CD14-positive monocyte (primary cell): ENCODE measurements around the gene RASSF7. TPM values are rescaled to one million over a fixed set of nuclear protein-coding genes. Genes with fewer than 3 reads are reported as not detected.

Source experiments
- DNase-seq, 3 donors: peaks; one replicate each; pipeline ENCODE4 v3.0.0-alpha.2; 2011 to 2022
- H2AFZ ChIP-seq: 2 replicates; pipeline ENCODE4 v1.6.0; 2012; ENCODE audit warnings: mild to moderate bottlenecking, low read depth, low read length, inconsistent platforms; ENCODE audit not compliant: insufficient read depth, poor library complexity, severe bottlenecking
- H3K27ac ChIP-seq, 2 donors: 1 replicate in 1 of 2; 2 replicates in 1 of 2; pipeline ENCODE4 v1.5.1; 2012 to 2013; ENCODE audit warnings: low read length in 2 of 2, control low read depth in 1 of 2, inconsistent platforms in 1 of 2, low read depth in 1 of 2, mild to moderate bottlenecking in 1 of 2
- H3K27me3 ChIP-seq, 2 donors: one replicate each; pipeline versions ENCODE4 v1.6.0 to v1.6.1; 2011 to 2013; ENCODE audit warnings: low read length in 2 of 2; ENCODE audit not compliant: control insufficient read depth in 2 of 2, insufficient read depth in 2 of 2
- H3K36me3 ChIP-seq, 2 donors: replicated peaks in 1 of 2; 1 replicate in 1 of 2; 2 replicates in 1 of 2; pipeline versions ENCODE4 v1.5.1 to v1.6.1; 2012 to 2013; ENCODE audit warnings: low read length in 2 of 2, control low read depth in 1 of 2, inconsistent platforms in 1 of 2, mild to moderate bottlenecking in 1 of 2; ENCODE audit not compliant: insufficient read depth in 2 of 2, control insufficient read depth in 1 of 2
- H3K4me1 ChIP-seq, 2 donors: 1 replicate in 1 of 2; 2 replicates in 1 of 2; pipeline versions ENCODE4 v1.5.1 to v1.6.1; 2012 to 2013; ENCODE audit warnings: low read length in 2 of 2, control low read depth in 1 of 2, inconsistent platforms in 1 of 2, mild to moderate bottlenecking in 1 of 2, moderate library complexity in 1 of 2; ENCODE audit not compliant: insufficient read depth in 2 of 2, control insufficient read depth in 1 of 2
- H3K4me2 ChIP-seq: replicated peaks from 2 replicates; pipeline ENCODE3; 2012; ENCODE audit warnings: low read length, moderate library complexity, mild to moderate bottlenecking; ENCODE audit not compliant: poor library complexity, severe bottlenecking; ENCODE audit errors: extremely low read depth
- H3K4me3 ChIP-seq, 3 experiments: fragments of 200-600 bp in 1 of 3; sonication (generic) in 1 of 3; replicated peaks in 1 of 3; 1 replicate in 2 of 3; 2 replicates in 1 of 3; pipeline ENCODE4 v1.5.1; 2011 to 2013; ENCODE audit warnings: low read length in 3 of 3, mild to moderate bottlenecking in 3 of 3, control low read depth in 2 of 3, low read depth in 2 of 3, inconsistent platforms in 1 of 3, moderate library complexity in 1 of 3
- H3K79me2 ChIP-seq: 2 replicates; pipeline ENCODE4 v1.6.0; 2012; ENCODE audit warnings: mild to moderate bottlenecking, control low read depth, inconsistent platforms, low read length, moderate library complexity; ENCODE audit not compliant: insufficient read depth
- H3K9ac ChIP-seq: 2 replicates; pipeline ENCODE4 v1.6.0; 2017; ENCODE audit warnings: low read length, mild to moderate bottlenecking; ENCODE audit not compliant: insufficient read depth, poor library complexity, severe bottlenecking
- H3K9me3 ChIP-seq, 2 donors: replicated peaks in 1 of 2; 1 replicate in 1 of 2; 2 replicates in 1 of 2; pipeline versions ENCODE4 v1.5.1 to v1.6.1; 2012 to 2013; ENCODE audit warnings: low read length in 2 of 2, control low read depth in 1 of 2; ENCODE audit not compliant: control insufficient read depth in 1 of 2, insufficient read depth in 1 of 2
- H4K20me1 ChIP-seq: 2 replicates; pipeline ENCODE4 v1.6.0; 2012; ENCODE audit warnings: mild to moderate bottlenecking, low read length, control low read depth, moderate library complexity; ENCODE audit not compliant: insufficient read depth
- H3K27ac Mint-ChIP-seq, 7 donors: one replicate each; pipeline ENCODE4 v1.8.0; 2020; ENCODE audit warnings: mild to moderate bottlenecking in 7 of 7, mixed read lengths in 7 of 7, moderate library complexity in 6 of 7, inconsistent platforms in 2 of 7
- H3K27me3 Mint-ChIP-seq, 3 donors: one replicate each; pipeline ENCODE4 v1.8.0; 2021 to 2022; ENCODE audit warnings: low read depth in 3 of 3, mild to moderate bottlenecking in 3 of 3, mixed read lengths in 3 of 3, moderate library complexity in 3 of 3, inconsistent platforms in 1 of 3
- H3K36me3 Mint-ChIP-seq, 2 donors: one replicate each; pipeline ENCODE4 v1.8.0; 2020; ENCODE audit warnings: mixed read lengths in 2 of 2, inconsistent platforms in 1 of 2, mild to moderate bottlenecking in 1 of 2
- H3K4me1 Mint-ChIP-seq: one replicate; pipeline ENCODE4 v1.8.0; 2020; ENCODE audit warnings: mild to moderate bottlenecking, mixed read lengths
- H3K4me3 Mint-ChIP-seq, 2 donors: one replicate each; pipeline ENCODE4 v1.8.0; 2020; ENCODE audit warnings: mild to moderate bottlenecking in 2 of 2, mixed read lengths in 2 of 2, moderate library complexity in 1 of 2
- H3K9me3 Mint-ChIP-seq, 7 donors: one replicate each; pipeline ENCODE4 v1.8.0; 2020 to 2022; ENCODE audit warnings: mixed read lengths in 7 of 7, mild to moderate bottlenecking in 6 of 7, moderate library complexity in 6 of 7, inconsistent platforms in 2 of 7
- CTCF ChIP-seq: fragments of 200-600 bp; IDR thresholded peaks from one replicate; pipeline ENCODE4 v1.8.0; 2022; ENCODE audit warnings: antibody characterized with exemption, mild to moderate bottlenecking
- WGBS: methylation state at CpG from one replicate; pipeline ENCODE4 v1.1.5; 2013; ENCODE audit warnings: missing lambda C conversion rate; ENCODE audit not compliant: insufficient coverage; 5-methylcytosine and 5-hydroxymethylcytosine counted together
- intact Hi-C, 2 donors: fragments of 100-400 bp; cut with micrococcal nuclease; formaldehyde crosslinking; loops; one replicate each; pipeline versions ENCODE4 v1.15.0 to v1.15.1; 2023
- polyA plus RNA-seq, 3 donors: library from polyadenylated mRNA; depleted of rRNA in 1 of 3; unstranded in 2 of 3; stranded (reverse) in 1 of 3; fragments of 300-500 nt in 2 of 3; fragments of >200 nt in 1 of 3; fragmentation: Illumina TruSeq in 2 of 3; gene quantifications; 1 replicate in 2 of 3; 2 replicates in 1 of 3; pipeline ENCODE4 v1.2.3, GENCODE V29; 2012 to 2021

The RASSF7 gene
- polyA plus RNA-seq, 3 donors: 10.0 to 26.5 (median 12.4) TPM

GRCh38 chr11:541433-541885 lies 19.3 kb upstream of the RASSF7 start:
- Mint-ChIP-seq H3K27ac (no peak overlapping the region), H3K9me3 (peaks cover 0 to 4% (median 0%) of the 10 kb centered on the region in 7 donors), H3K4me3 (no peak overlapping the region), H3K36me3 (no peaks in the 10 kb centered on the region), H3K27me3 (peaks cover 11 to 35% (median 21%) of the 10 kb centered on the region in 3 donors), H3K4me1 (peaks cover 4% of the 10 kb centered on the region)
- H3K4me2 ChIP-seq: no peak overlapping the region
- H3K27me3 ChIP-seq: peaks cover 0 to 24% of the 10 kb centered on the region in 2 donors
- 90% methylated on average over 14 of the region's 20 CpGs for WGBS
- H3K27ac ChIP-seq: no peak overlapping the region
- H3K4me1 ChIP-seq: peaks cover 15 to 16% of the 10 kb centered on the region in 2 donors
- H3K9ac ChIP-seq: no peak overlapping the region
- no peak for DNase-seq
- no peak overlapping the region for H2AFZ ChIP-seq
- no peaks in the 10 kb centered on the region for H3K9me3 ChIP-seq
- no peaks in the 10 kb centered on the region for H3K79me2 ChIP-seq
- TF ChIP-seq CTCF: no peak
- no peaks in the 10 kb centered on the region for H4K20me1 ChIP-seq
- no peak overlapping the region for H3K4me3 ChIP-seq
- intact Hi-C loops: no loop called here
- no peaks in the 10 kb centered on the region for H3K36me3 ChIP-seq

- Mint-ChIP-seq H3K27me3 (peaks cover 0 to 8% (median 7%) of the 10 kb centered on the region in 3 donors), H3K9me3 (peaks cover 0 to 3% (median 0%) of the 10 kb centered on the region in 7 donors), H3K4me3 (no peak overlapping the region), H3K4me1 (no peaks in the 10 kb centered on the region), H3K36me3 (no peaks in the 10 kb centered on the region), H3K27ac (no peak overlapping the region)
- no peak for DNase-seq
- 91% methylated on average over 5 of the region's 5 CpGs for WGBS
- Histone ChIP-seq H4K20me1 (no peaks in the 10 kb centered on the region), H2AFZ (no peak overlapping the region), H3K9me3 (no peaks in the 10 kb centered on the region), H3K9ac (no peak overlapping the region), H3K36me3 (no peaks in the 10 kb centered on the region), H3K4me3 (no peak overlapping the region), H3K79me2 (no peaks in the 10 kb centered on the region), H3K27ac (no peak overlapping the region), H3K4me1 (no peaks in the 10 kb centered on the region), H3K4me2 (no peak overlapping the region), H3K27me3 (no peaks in the 10 kb centered on the region)
- TF ChIP-seq CTCF: no peak
- intact Hi-C loops: no loop called here
These were observed 16.0 kb upstream of the RASSF7 start for GRCh38 chr11:544817-545166.
